Left lung (tissue), 10 donors: Measurements from ENCODE around the gene ALPI. TPM values are rescaled to one million over a fixed set of nuclear protein-coding genes. Genes with fewer than 3 reads are reported as not detected.

Experiments
- ATAC-seq: fragments of 200-7000 bp; cut with Tn5 transposase; one replicate; pipeline ENCODE4 v1.9.1; 2020; ENCODE audit warnings: moderate library complexity
- DNase-seq, 4 donors: peaks; one replicate each; pipeline ENCODE4 v3.0.0-alpha.2; 2013 to 2020
- H3K27ac ChIP-seq, 2 donors: fragments of 200-600 bp; sonication (generic) in 1 of 2; one replicate each; pipeline versions ENCODE4 v1.5.0 to v1.8.0; 2020 to 2021
- H3K27me3 ChIP-seq, 2 donors: fragments of 200-600 bp; sonication (generic) in 1 of 2; one replicate each; pipeline versions ENCODE4 v1.5.0 to v1.8.0; 2020 to 2021
- H3K36me3 ChIP-seq, 2 donors: fragments of 200-600 bp; sonication (generic) in 1 of 2; one replicate each; pipeline versions ENCODE4 v1.5.0 to v1.8.0; 2020 to 2021
- H3K4me1 ChIP-seq, 2 donors: fragments of 200-600 bp; one replicate each; pipeline ENCODE4 v1.8.0; 2021
- H3K4me3 ChIP-seq, 2 donors: fragments of 200-600 bp; sonication (generic) in 1 of 2; one replicate each; pipeline versions ENCODE4 v1.5.0 to v1.8.0; 2020 to 2021; ENCODE audit warnings: mild to moderate bottlenecking in 1 of 2
- H3K9me3 ChIP-seq, 2 donors: fragments of 200-600 bp; sonication (generic) in 1 of 2; one replicate each; pipeline versions ENCODE4 v1.5.0 to v1.8.0; 2020 to 2021
- CTCF ChIP-seq, 2 donors: fragments of 200-600 bp; sonication (generic) in 1 of 2; IDR thresholded peaks; one replicate each; pipeline versions ENCODE4 v1.5.0 to v1.8.0; 2021; ENCODE audit warnings: antibody characterized with exemption in 2 of 2
- intact Hi-C, 2 donors: fragments of 100-400 bp; cut with DNase I; formaldehyde crosslinking; loops; one replicate each; pipeline versions ENCODE4 v1.11.2 to v1.14.2; 2022
- polyA plus RNA-seq, 6 donors: library from polyadenylated mRNA; unstranded; fragments of 120-200 nt; gene quantifications; one replicate each; pipeline ENCODE4 v1.2.1, GENCODE V29; 2013; ENCODE audit not compliant: insufficient read length in 6 of 6
- total RNA-seq, 2 donors: library from RNA; stranded (reverse); fragmentation: NEBNext Ultra II Directional; extraction: Animal tissue kit (Norgen Biotek cat#: 25700); gene quantifications; one replicate each; pipeline ENCODE4 v1.2.1, GENCODE V29; 2021
- donor health status: DM: no; HTN: yes; CAD: no.
- donor health status: DM: no; HTN: no; CAD: no.

Gene ALPI
- total and polyA plus RNA-seq, 8 donors, result not detected

GRCh38 chr2:232460171-232460570, 4.2 kb downstream of the ALPI start:
- Histone ChIP-seq H3K4me1 (no peaks in the 10 kb centered on the region), H3K9me3 (no peaks in the 10 kb centered on the region), H3K4me3 (no peak overlapping the region), H3K27ac (no peak overlapping the region), H3K27me3 (peaks cover 7 to 57% of the 10 kb centered on the region in 2 donors), H3K36me3 (no peaks in the 10 kb centered on the region)
- no peak for TF ChIP-seq CTCF (IDR thresholded peaks at IDR 0.05)
- no peak for ATAC-seq
- DNase-seq, result no peak
- intact Hi-C loops, result no loop called here

- DNase-seq, result peak in 1 of 4 donors; percentile 29
- no peak for ATAC-seq
- peaks cover 2 to 26% of the 10 kb centered on the region in 2 donors for H3K27me3 ChIP-seq
- no peak overlapping the region for H3K4me3 ChIP-seq
- H3K36me3 ChIP-seq, result no peaks in the 10 kb centered on the region
- no peaks in the 10 kb centered on the region for H3K9me3 ChIP-seq
- TF ChIP-seq CTCF (IDR thresholded peaks at IDR 0.05), result no peak
- intact Hi-C loops, result no loop called here
- H3K27ac ChIP-seq, result no peak overlapping the region
- H3K4me1 ChIP-seq, result no peaks in the 10 kb centered on the region
Measured at GRCh38 chr2:232463701-232464543, 8.0 kb downstream of the ALPI start.

GRCh38 chr2:232464544-232464885, 8.6 kb downstream of the ALPI start:
- H3K27ac ChIP-seq, result no peak overlapping the region
- DNase-seq (no peak), ATAC-seq (no peak)
- no peaks in the 10 kb centered on the region for H3K36me3 ChIP-seq
- peaks cover 0 to 23% of the 10 kb centered on the region in 2 donors for H3K27me3 ChIP-seq
- no peak for TF ChIP-seq CTCF (IDR thresholded peaks at IDR 0.05)
- H3K9me3 ChIP-seq, result no peaks in the 10 kb centered on the region
- intact Hi-C loops, result no loop called here
- H3K4me1 ChIP-seq, result no peaks in the 10 kb centered on the region
- H3K4me3 ChIP-seq, result no peak overlapping the region

GRCh38 chr2:232465061-232465460, 9.1 kb downstream of the ALPI start:
- Histone ChIP-seq H3K4me1 (no peaks in the 10 kb centered on the region), H3K27me3 (peaks cover 0 to 23% of the 10 kb centered on the region in 2 donors), H3K9me3 (no peaks in the 10 kb centered on the region), H3K36me3 (no peaks in the 10 kb centered on the region), H3K27ac (no peak overlapping the region), H3K4me3 (no peak overlapping the region)
- no peak for ATAC-seq
- DNase-seq, result no peak
- intact Hi-C loops, result no loop called here
- no peak for TF ChIP-seq CTCF (IDR thresholded peaks at IDR 0.05)

- Histone ChIP-seq H3K27me3 (peaks cover 0 to 24% of the 10 kb centered on the region in 2 donors), H3K9me3 (no peaks in the 10 kb centered on the region), H3K27ac (no peak overlapping the region), H3K36me3 (no peaks in the 10 kb centered on the region), H3K4me3 (no peak overlapping the region), H3K4me1 (no peaks in the 10 kb centered on the region)
- TF ChIP-seq CTCF (IDR thresholded peaks at IDR 0.05), result no peak
- DNase-seq, result no peak
- intact Hi-C loops, result no loop called here
- no peak for ATAC-seq
Measured at GRCh38 chr2:232466221-232466620, 10.3 kb downstream of the ALPI start.
